ENCODE results near the gene VWA3A. TPM values are rescaled to one million over a fixed set of nuclear protein-coding genes. Genes with fewer than 3 reads are reported as not detected.

VWA3A gene
- total and polyA plus RNA-seq, 2 of the 4 experiments (the other 2 are of a cell fraction): not detected

- peak; percentile 85 for TF ChIP-seq SMC3 (IDR thresholded peaks at IDR 0.05; ENCODE audit: low read depth, low read length)
- peak; percentile 86 for TF ChIP-seq RAD21 (IDR thresholded peaks at IDR 0.05; ENCODE audit: low read length)
These were observed 14.5 kb upstream of the VWA3A start (continued) for GRCh38 chr16:22077700-22078313.

GRCh38 chr16:22078656-22079055 lies 13.7 kb upstream of the VWA3A start:
- peaks cover 15% of the 10 kb centered on the region for H3K4me1 ChIP-seq (ENCODE audit: control insufficient read depth, insufficient read depth, low read length)
- H3K27ac ChIP-seq (ENCODE audit: insufficient read depth, low read length): no peak overlapping the region
- H3K9me1 ChIP-seq (ENCODE audit: insufficient read depth, low read length): peaks cover 9% of the 10 kb centered on the region
- no peak overlapping the region for H3K4me2 ChIP-seq (ENCODE audit: low read depth, low read length)
- H2BK5ac ChIP-seq (ENCODE audit: low read depth, low read length, poor library complexity, severe bottlenecking): no peak overlapping the region
- no peak overlapping the region for H2BK120ac ChIP-seq (ENCODE audit: low read depth, low read length)
- POLR2A ChIA-PET (ENCODE audit: unreplicated experiment): no interaction called here
- H3K4me3 ChIP-seq (ENCODE audit: insufficient read depth, low read depth, low read length): no peak overlapping the region
- H3K79me1 ChIP-seq (ENCODE audit: low read depth in 1 of 2, low read length in 2 of 2): peaks cover 18 to 46% of the 10 kb centered on the region in 2 experiments
- H4K5ac ChIP-seq (ENCODE audit: low read depth, low read length): no peak overlapping the region
- H3K14ac ChIP-seq (replicated peaks; ENCODE audit: low read depth, low read length): no peak overlapping the region
- no peak overlapping the region for H2BK15ac ChIP-seq (ENCODE audit: low read depth, low read length)
- no peaks in the 10 kb centered on the region for H3K9me3 ChIP-seq (ENCODE audit: control insufficient read depth, insufficient read depth, low read length)
- ATAC-seq (ENCODE audit: low read depth): no peak
- H3K18ac ChIP-seq (ENCODE audit: low read depth, low read length): no peak overlapping the region
- peaks cover 9% of the 10 kb centered on the region for H4K20me1 ChIP-seq (ENCODE audit: insufficient read depth, low read length)
- no CpG with 5 or more reads among the region's 1 CpG for WGBS, 2 experiments (ENCODE audit: extremely low coverage in 2 of 2, insufficient read length in 1 of 2)
- no peaks in the 10 kb centered on the region for H3K27me3 ChIP-seq (ENCODE audit: control insufficient read depth, insufficient read depth, low read length)
- TF ChIP-seq MAFK (IDR thresholded peaks at IDR 0.05; ENCODE audit: low read depth, low read length) (peak; percentile 60), ELK1 (IDR thresholded peaks at IDR 0.05; ENCODE audit: borderline replicate concordance, low read depth, low read length) (no peak)
- no peak overlapping the region for H3K4ac ChIP-seq (ENCODE audit: low read depth, low read length)
- no peak overlapping the region for H2AK5ac ChIP-seq (ENCODE audit: low read depth, low read length)
- no peak overlapping the region for H2AFZ ChIP-seq (replicated peaks; ENCODE audit: low read length, poor library complexity)
- no peak overlapping the region for H2AK9ac ChIP-seq (replicated peaks; ENCODE audit: low read depth, low read length, poor library complexity)
- no peak overlapping the region for H4K91ac ChIP-seq (ENCODE audit: insufficient read depth, low read depth, low read length)
- no peak overlapping the region for H2BK20ac ChIP-seq (ENCODE audit: low read depth, low read length)
- no peak overlapping the region for H4K8ac ChIP-seq (ENCODE audit: low read depth in 2 of 2, low read length in 2 of 2)
- no peak overlapping the region for H3K56ac ChIP-seq (ENCODE audit: extremely low read depth, insufficient read depth, low read length)
- dilution Hi-C loops (cut with HindIII; ENCODE audit: low sequenced_read_pairs, unreplicated experiment): no loop called here
- CTCF ChIA-PET: interaction anchor here (0.6 to 4.0 kb wide), 15 partner anchors 9 to 125 kb away, joined by 3 to 46 read pairs (median 10); partner anchors contain the start of gene VWA3A
- in situ Hi-C loops (cut with MboI; ENCODE audit: low sequenced_read_pairs): no loop called here
- H3K36me3 ChIP-seq (ENCODE audit: control insufficient read depth, insufficient read depth, low read length): no peaks in the 10 kb centered on the region; the same call in 1 of the 2 replicates
- DNase-seq: no peak
- intact Hi-C loops (cut with micrococcal nuclease): no loop called here
- no peak overlapping the region for H3K23ac ChIP-seq (ENCODE audit: low read depth, low read length)
- no peak overlapping the region for H3K9ac ChIP-seq (ENCODE audit: low read depth, low read length)
- BruUV-seq (replicated peaks): no TSS peak

Measured in IMR-90 (cell line).